Measurements from ENCODE around the gene RGMB. TPM values are rescaled to one million over a fixed set of nuclear protein-coding genes. Genes with fewer than 3 reads are reported as not detected.

Gene RGMB
- total and polyA plus RNA-seq, 2 donors (not counting 1 experiment from before 2014, with no cell fraction given): 81.6 to 185 TPM

DNA sequence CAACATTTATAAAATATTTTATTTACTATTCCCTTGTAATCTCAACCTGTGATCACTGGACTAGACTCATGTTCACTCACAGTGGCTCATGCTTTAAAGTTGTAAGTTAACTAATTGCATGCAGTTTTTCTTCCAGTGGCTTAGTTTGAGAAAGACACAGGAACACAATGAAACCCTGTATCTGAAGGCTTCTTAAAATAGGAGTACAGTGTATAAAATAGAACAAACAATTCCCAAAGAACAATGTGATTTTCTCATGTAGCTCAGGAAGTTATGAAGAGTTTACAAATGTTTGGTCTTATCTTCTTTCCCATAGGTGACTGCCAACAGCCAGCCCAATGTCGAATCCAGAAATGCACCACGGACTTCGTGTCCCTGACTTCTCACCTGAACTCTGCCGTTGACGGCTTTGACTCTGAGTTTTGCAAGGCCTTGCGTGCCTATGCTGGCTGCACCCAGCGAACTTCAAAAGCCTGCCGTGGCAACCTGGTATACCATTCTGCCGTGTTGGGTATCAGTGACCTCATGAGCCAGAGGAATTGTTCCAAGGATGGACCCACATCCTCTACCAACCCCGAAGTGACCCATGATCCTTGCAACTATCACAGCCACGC lies 5.9 kb downstream of the RGMB start:
- Histone ChIP-seq H3K9ac (ENCODE audit: insufficient read depth, low read length) (no peak overlapping the region), H3K4me2 (ENCODE audit: extremely low read depth, insufficient read depth, low read length) (peak overlapping the region; percentile 58), H3K27me3 (ENCODE audit: control insufficient read depth, insufficient read depth, low read length) (no peaks in the 10 kb centered on the region), H2AFZ (ENCODE audit: low read length) (no peak overlapping the region), H3K9me3 (ENCODE audit: control insufficient read depth, insufficient read depth, low read depth, low read length) (no peaks in the 10 kb centered on the region), H3K36me3 (ENCODE audit: control insufficient read depth, insufficient read depth, low read length) (peaks cover 19% of the 10 kb centered on the region), H3K4me3 (replicated peaks in 1 of 4; ENCODE audit: control extremely low read depth in 1 of 4, insufficient read depth in 1 of 4, low read depth in 3 of 4, low read length in 4 of 4) (peak overlapping the region in 1 of 4 experiments; percentile 73), H4K20me1 (ENCODE audit: control insufficient read depth, extremely low read depth, insufficient read depth, low read length) (peaks cover 4% of the 10 kb centered on the region), H3K79me2 (ENCODE audit: control insufficient read depth, insufficient read depth, low read length) (peaks cover 99% of the 10 kb centered on the region), H3K27ac (ENCODE audit: insufficient read depth, low read length) (no peak overlapping the region), H3K4me1 (ENCODE audit: control insufficient read depth, extremely low read depth, insufficient read depth, low read length) (peaks cover 5% of the 10 kb centered on the region)
- TF ChIP-seq EZH2 (IDR thresholded peaks at IDR 0.05; ENCODE audit: low read length, missing control alignments): no peak
- TF ChIP-seq, protein P1, sequence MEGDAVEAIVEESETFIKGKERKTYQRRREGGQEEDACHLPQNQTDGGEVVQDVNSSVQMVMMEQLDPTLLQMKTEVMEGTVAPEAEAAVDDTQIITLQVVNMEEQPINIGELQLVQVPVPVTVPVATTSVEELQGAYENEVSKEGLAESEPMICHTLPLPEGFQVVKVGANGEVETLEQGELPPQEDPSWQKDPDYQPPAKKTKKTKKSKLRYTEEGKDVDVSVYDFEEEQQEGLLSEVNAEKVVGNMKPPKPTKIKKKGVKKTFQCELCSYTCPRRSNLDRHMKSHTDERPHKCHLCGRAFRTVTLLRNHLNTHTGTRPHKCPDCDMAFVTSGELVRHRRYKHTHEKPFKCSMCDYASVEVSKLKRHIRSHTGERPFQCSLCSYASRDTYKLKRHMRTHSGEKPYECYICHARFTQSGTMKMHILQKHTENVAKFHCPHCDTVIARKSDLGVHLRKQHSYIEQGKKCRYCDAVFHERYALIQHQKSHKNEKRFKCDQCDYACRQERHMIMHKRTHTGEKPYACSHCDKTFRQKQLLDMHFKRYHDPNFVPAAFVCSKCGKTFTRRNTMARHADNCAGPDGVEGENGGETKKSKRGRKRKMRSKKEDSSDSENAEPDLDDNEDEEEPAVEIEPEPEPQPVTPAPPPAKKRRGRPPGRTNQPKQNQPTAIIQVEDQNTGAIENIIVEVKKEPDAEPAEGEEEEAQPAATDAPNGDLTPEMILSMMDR (conservative IDR thresholded peaks at IDR 0.05 in 1 of 2, IDR thresholded peaks at IDR 0.05 in 1 of 2; ENCODE audit: low read depth in 1 of 2, low read length in 2 of 2): no peak
- no peak for DNase-seq (ENCODE audit: low read depth in 2 of 2)

DNA sequence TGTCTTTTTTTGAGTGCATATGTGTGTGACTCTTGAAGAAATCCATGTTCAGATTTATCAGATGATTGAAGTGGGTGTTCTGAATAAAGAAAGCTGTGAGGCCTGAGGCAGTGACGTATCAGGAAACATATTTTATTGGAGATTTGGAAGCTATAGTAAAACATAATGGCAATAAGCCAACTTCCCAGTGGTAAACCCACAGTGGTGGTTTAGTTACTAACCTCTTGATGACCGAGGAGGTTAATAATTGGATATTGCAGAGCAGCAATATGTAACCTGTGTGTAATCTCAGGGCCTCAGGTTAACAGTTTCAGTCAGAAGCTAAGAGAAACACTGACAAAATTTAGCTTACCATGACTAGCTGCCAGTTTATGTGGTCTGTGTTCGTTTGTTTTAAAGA lies 6.9 kb downstream of the RGMB start:
- peaks cover 99% of the 10 kb centered on the region for H3K79me2 ChIP-seq (ENCODE audit: control insufficient read depth, insufficient read depth, low read length)
- no peaks in the 10 kb centered on the region for H3K27me3 ChIP-seq (ENCODE audit: control insufficient read depth, insufficient read depth, low read length)
- no peaks in the 10 kb centered on the region for H3K9me3 ChIP-seq (ENCODE audit: control insufficient read depth, insufficient read depth, low read depth, low read length)
- peak overlapping the region; percentile 58 for H3K4me2 ChIP-seq (ENCODE audit: extremely low read depth, insufficient read depth, low read length)
- H2AFZ ChIP-seq (ENCODE audit: low read length): no peak overlapping the region
- H3K4me3 ChIP-seq (replicated peaks in 1 of 4; ENCODE audit: control extremely low read depth in 1 of 4, insufficient read depth in 1 of 4, low read depth in 3 of 4, low read length in 4 of 4): peak overlapping the region in 1 of 4 experiments; percentile 73
- no peak for TF ChIP-seq EZH2 (IDR thresholded peaks at IDR 0.05; ENCODE audit: low read length, missing control alignments)
- TF ChIP-seq, protein P1 (conservative IDR thresholded peaks at IDR 0.05 in 1 of 2, IDR thresholded peaks at IDR 0.05 in 1 of 2; ENCODE audit: low read depth in 1 of 2, low read length in 2 of 2): no peak
- peaks cover 5% of the 10 kb centered on the region for H4K20me1 ChIP-seq (ENCODE audit: control insufficient read depth, extremely low read depth, insufficient read depth, low read length)
- no peak overlapping the region for H3K9ac ChIP-seq (ENCODE audit: insufficient read depth, low read length)
- H3K36me3 ChIP-seq (ENCODE audit: control insufficient read depth, insufficient read depth, low read length): peaks cover 19% of the 10 kb centered on the region
- peaks cover 9% of the 10 kb centered on the region for H3K4me1 ChIP-seq (ENCODE audit: control insufficient read depth, extremely low read depth, insufficient read depth, low read length)
- H3K27ac ChIP-seq (ENCODE audit: insufficient read depth, low read length): no peak overlapping the region
- DNase-seq (ENCODE audit: low read depth in 2 of 2): peak in 1 of 2 donors; percentile 50

DNA sequence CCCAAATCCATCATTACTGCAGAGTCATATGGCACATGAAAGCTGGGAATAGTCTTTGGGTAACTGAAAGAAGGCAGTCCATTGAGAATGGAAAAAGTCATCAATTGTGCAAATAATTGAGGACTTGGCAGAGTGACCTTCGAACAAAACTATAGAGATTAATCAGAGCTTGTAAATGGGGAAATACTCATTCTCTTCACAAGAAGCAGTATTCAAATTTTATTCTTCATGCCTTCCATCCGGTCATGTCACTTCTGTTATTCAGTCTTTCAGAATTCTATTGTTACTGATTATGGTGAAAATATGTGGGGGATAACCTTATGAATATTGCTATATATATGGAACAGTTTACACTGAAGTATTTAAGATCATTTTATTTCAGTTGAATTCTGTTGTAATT lies 8.1 kb downstream of the RGMB start:
- H3K79me2 ChIP-seq (ENCODE audit: control insufficient read depth, insufficient read depth, low read length): peaks cover 99% of the 10 kb centered on the region
- H3K4me1 ChIP-seq (ENCODE audit: control insufficient read depth, extremely low read depth, insufficient read depth, low read length): peaks cover 10% of the 10 kb centered on the region
- no peak overlapping the region for H3K4me2 ChIP-seq (ENCODE audit: extremely low read depth, insufficient read depth, low read length)
- H3K4me3 ChIP-seq (replicated peaks in 1 of 4; ENCODE audit: control extremely low read depth in 1 of 4, insufficient read depth in 1 of 4, low read depth in 3 of 4, low read length in 4 of 4): peak overlapping the region in 1 of 4 experiments; percentile 73
- no peak for TF ChIP-seq EZH2 (IDR thresholded peaks at IDR 0.05; ENCODE audit: low read length, missing control alignments)
- TF ChIP-seq, protein P1 (conservative IDR thresholded peaks at IDR 0.05 in 1 of 2, IDR thresholded peaks at IDR 0.05 in 1 of 2; ENCODE audit: low read depth in 1 of 2, low read length in 2 of 2): no peak
- no peak for DNase-seq (ENCODE audit: low read depth in 2 of 2)
- no peak overlapping the region for H2AFZ ChIP-seq (ENCODE audit: low read length)
- peaks cover 16% of the 10 kb centered on the region for H3K36me3 ChIP-seq (ENCODE audit: control insufficient read depth, insufficient read depth, low read length)
- no peak overlapping the region for H3K27ac ChIP-seq (ENCODE audit: insufficient read depth, low read length)
- H3K9me3 ChIP-seq (ENCODE audit: control insufficient read depth, insufficient read depth, low read depth, low read length): no peaks in the 10 kb centered on the region
- no peaks in the 10 kb centered on the region for H3K27me3 ChIP-seq (ENCODE audit: control insufficient read depth, insufficient read depth, low read length)
- H3K9ac ChIP-seq (ENCODE audit: insufficient read depth, low read length): no peak overlapping the region
- peaks cover 5% of the 10 kb centered on the region for H4K20me1 ChIP-seq (ENCODE audit: control insufficient read depth, extremely low read depth, insufficient read depth, low read length)

All from fibroblast of lung (primary cell).